Esophagus squamous epithelium (tissue), 5 donors: Measurements from ENCODE around the gene ANAPC16. TPM values are rescaled to one million over a fixed set of nuclear protein-coding genes. Genes with fewer than 3 reads are reported as not detected.
A peak's percentile ranks its signal among the peaks of the same experiment; 100 is the strongest.

Experiments used
- DNase-seq: peaks from one replicate; lab custom pipeline; 2025; lab: John Stamatoyannopoulos, UW
- H3K27ac ChIP-seq, 4 donors: fragments of 200-600 bp; sonication (generic); one replicate each; pipeline ENCODE4 v1.5.1; 2016 to 2019; ENCODE audit warnings: mild to moderate bottlenecking in 1 of 4
- H3K27me3 ChIP-seq, 4 donors: fragments of 200-600 bp; sonication (generic); 1 replicate in 3 of 4; 2 replicates in 1 of 4; pipeline versions ENCODE4 v1.5.1 to v1.6.0; 2017 to 2021; ENCODE audit warnings: antibody characterized with exemption in 1 of 4
- H3K36me3 ChIP-seq, 3 donors: fragments of 200-600 bp; sonication (generic); one replicate each; pipeline ENCODE4 v1.5.1; 2016 to 2019
- H3K4me1 ChIP-seq, 3 donors: fragments of 200-600 bp; sonication (generic); one replicate each; pipeline ENCODE4 v1.5.1; 2017 to 2019
- H3K4me3 ChIP-seq, 4 donors: fragments of 200-600 bp; sonication (generic); 1 replicate in 3 of 4; 2 replicates in 1 of 4; pipeline ENCODE4 v1.5.1; 2016 to 2019; ENCODE audit warnings: mild to moderate bottlenecking in 2 of 4, moderate library complexity in 1 of 4
- H3K9me3 ChIP-seq, 3 donors: fragments of 200-600 bp; sonication (generic); one replicate each; pipeline ENCODE4 v1.5.1; 2016 to 2019
- POLR2A ChIP-seq, 4 donors: fragments of 450-650 bp; IDR thresholded peaks; one replicate each; pipeline ENCODE4 v1.6.1; 2017; ENCODE audit warnings: antibody characterized with exemption in 4 of 4, mild to moderate bottlenecking in 4 of 4, moderate library complexity in 3 of 4
- WGBS, 2 donors: methylation state at CpG; one replicate each; pipeline ENCODE4 v1.1.5; 2018; 5-methylcytosine and 5-hydroxymethylcytosine counted together
- intact Hi-C: fragments of 100-400 bp; cut with DNase I; formaldehyde crosslinking; loops from one replicate; pipeline ENCODE4 v1.15.0; 2022
- total RNA-seq, 4 donors: library from RNA; depleted of rRNA; stranded (reverse); fragments of >200 nt; gene quantifications; one replicate each; pipeline ENCODE4 v1.1.0, GENCODE V29; 2016
- TF ChIP-seq, protein P1 (sequence below), 6 experiments: fragments of 450-650 bp in 4 of 6; fragments of 200-600 bp in 2 of 6; sonication (generic) in 2 of 6; IDR thresholded peaks; one replicate each; pipeline ENCODE4 v1.5.1; 2016 to 2019; ENCODE audit warnings: antibody characterized with exemption in 6 of 6, mild to moderate bottlenecking in 4 of 6, moderate library complexity in 4 of 6
- donor health status: DM: yes; HTN: yes; CAD: no.

ANAPC16 gene
- total RNA-seq, 4 donors from 2014 or later = 34.2 to 104 (median 58.1) TPM

DNA sequence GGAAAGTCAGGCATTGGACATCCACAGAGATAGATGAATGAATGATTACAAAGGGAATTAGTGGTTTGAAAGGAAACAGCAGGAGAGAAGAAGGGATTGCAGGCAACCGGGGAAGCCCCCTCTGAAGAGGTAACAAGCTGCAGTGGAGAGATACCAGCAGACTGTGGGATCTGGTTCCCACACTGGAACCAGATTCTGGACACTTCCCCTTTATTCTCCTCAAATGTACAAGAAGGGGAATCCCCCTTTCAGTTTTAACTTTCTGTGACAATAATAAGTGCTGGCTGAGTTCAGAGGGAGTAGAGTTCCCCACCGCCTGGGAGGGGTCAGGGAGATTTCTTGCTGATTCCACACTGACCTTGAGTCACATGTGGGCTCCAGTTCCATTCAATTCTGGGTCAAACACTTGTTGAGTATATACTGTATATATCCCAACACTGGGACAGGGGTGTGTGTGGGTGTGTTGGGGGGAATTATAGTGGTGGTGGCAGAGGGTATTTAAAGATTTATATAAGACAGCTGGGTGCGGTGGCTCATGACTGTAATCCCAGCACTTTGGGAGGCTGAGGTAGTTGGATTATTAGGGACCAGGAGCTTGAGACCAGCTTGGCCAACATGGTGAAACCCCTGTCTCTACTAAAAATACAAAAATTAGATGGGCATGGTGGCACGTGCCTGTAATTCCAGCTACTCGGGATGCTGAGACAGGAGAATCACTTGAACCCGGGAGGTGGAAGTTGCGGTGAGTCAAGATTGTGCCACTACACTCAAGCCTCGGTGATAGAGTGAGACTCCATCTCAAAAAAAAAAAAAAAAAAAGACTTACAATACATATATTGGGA, 41.5 kb downstream of the ANAPC16 start:
- DNase-seq = no peak
- 54 to 70% methylated on average over 8 of the region's 8 CpGs for WGBS, 2 donors

DNA sequence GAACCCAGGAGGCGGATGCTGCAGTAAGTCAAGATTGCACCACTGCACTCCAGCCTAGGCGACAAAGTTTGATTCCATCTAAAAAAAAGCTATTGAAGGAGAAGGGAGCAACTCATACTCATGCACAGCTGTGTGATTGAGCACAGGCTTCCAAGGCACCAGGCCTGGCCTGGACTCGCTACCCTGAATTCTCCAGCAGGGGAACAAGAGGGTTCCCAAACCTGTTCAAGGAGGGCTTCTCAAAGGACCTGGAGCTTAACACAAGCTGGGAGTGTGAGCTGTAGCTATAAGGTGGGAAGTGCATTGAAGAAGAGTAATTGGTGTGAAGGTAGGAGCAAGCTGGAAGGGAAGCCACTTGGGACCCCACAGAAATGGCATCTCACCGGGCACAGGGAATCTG, 42.8 kb downstream of the ANAPC16 start:
- TF ChIP-seq POLR2A (IDR thresholded peaks at IDR 0.05) = no peak
- TF ChIP-seq, protein P1, sequence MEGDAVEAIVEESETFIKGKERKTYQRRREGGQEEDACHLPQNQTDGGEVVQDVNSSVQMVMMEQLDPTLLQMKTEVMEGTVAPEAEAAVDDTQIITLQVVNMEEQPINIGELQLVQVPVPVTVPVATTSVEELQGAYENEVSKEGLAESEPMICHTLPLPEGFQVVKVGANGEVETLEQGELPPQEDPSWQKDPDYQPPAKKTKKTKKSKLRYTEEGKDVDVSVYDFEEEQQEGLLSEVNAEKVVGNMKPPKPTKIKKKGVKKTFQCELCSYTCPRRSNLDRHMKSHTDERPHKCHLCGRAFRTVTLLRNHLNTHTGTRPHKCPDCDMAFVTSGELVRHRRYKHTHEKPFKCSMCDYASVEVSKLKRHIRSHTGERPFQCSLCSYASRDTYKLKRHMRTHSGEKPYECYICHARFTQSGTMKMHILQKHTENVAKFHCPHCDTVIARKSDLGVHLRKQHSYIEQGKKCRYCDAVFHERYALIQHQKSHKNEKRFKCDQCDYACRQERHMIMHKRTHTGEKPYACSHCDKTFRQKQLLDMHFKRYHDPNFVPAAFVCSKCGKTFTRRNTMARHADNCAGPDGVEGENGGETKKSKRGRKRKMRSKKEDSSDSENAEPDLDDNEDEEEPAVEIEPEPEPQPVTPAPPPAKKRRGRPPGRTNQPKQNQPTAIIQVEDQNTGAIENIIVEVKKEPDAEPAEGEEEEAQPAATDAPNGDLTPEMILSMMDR (IDR thresholded peaks at IDR 0.05) = no peak
- 92 to 98% methylated on average over 4 of the region's 4 CpGs for WGBS, 2 donors
- intact Hi-C loops = no loop called here

More for the DNA sequence above, 41.5 kb downstream of the ANAPC16 start:
- Histone ChIP-seq H3K9me3 (no peaks in the 10 kb centered on the region), H3K4me3 (no peak overlapping the region), H3K4me1 (peaks cover 66 to 97% (median 93%) of the 10 kb centered on the region in 3 donors), H3K27ac (peak overlapping the region; percentile 83 to 96 (median 90)), H3K27me3 (no peaks in the 10 kb centered on the region), H3K36me3 (no peaks in the 10 kb centered on the region)
- intact Hi-C loops = no loop called here
- TF ChIP-seq, protein P1 (IDR thresholded peaks at IDR 0.05) = no peak
- TF ChIP-seq POLR2A (IDR thresholded peaks at IDR 0.05) = peak in 1 of 4 donors; percentile 41

DNA sequence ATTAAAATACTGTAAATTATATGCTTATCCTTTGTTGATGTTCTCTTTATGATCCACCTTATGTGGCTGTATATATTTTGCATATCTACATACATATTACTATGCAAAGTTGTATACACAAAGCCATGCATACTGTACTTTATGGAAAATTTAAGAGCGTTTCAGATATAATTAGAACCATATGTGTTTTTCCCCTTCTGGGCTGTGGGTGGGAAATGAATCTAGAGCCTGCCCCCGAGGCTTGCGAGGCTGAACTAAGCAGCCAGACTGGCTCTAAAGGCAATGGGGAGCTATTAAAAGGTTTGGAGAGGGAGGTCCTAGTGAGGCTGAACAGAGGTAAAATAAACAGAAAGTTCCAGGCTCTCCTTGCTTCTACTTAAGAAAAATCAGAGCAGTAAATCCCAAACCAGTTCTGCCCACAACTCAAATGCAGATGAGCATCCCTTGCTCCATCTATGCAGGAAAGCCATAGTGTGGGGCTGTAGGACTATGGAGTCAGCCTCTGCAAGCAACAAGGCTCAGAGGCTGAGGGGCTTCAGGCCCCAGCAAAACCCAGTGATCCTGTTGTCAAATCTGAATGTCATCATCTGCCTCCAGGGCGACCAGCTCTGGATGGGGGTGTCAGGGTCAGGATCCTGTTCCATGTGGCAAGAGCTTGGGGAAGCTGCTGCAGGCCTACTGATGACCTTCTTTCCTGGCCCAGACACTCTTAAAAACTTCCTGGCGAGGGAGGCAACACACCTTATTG, 43.9 kb downstream of the ANAPC16 start:
- DNase-seq = no peak
- Histone ChIP-seq H3K36me3 (no peaks in the 10 kb centered on the region), H3K27me3 (no peaks in the 10 kb centered on the region), H3K27ac (peak overlapping the region; percentile 86 to 96 (median 94)), H3K4me3 (no peak overlapping the region), H3K4me1 (peaks cover 61 to 97% (median 90%) of the 10 kb centered on the region in 3 donors), H3K9me3 (no peaks in the 10 kb centered on the region)
- TF ChIP-seq, protein P1 (IDR thresholded peaks at IDR 0.05) = no peak
- TF ChIP-seq POLR2A (IDR thresholded peaks at IDR 0.05) = no peak
- 44 to 62% methylated on average over 4 to 5 of the region's 5 CpGs for WGBS, 2 donors
- intact Hi-C loops = no loop called here

More for the DNA sequence above, 42.8 kb downstream of the ANAPC16 start:
- H3K27ac ChIP-seq = peak overlapping the region in 3 of 4 donors; percentile 72 to 96 (median 95)
- no peak for DNase-seq
- no peak overlapping the region for H3K4me3 ChIP-seq
- H3K27me3 ChIP-seq = no peaks in the 10 kb centered on the region
- H3K9me3 ChIP-seq = no peaks in the 10 kb centered on the region
- H3K4me1 ChIP-seq = peaks cover 67 to 97% (median 90%) of the 10 kb centered on the region in 3 donors
- H3K36me3 ChIP-seq = no peaks in the 10 kb centered on the region

DNA sequence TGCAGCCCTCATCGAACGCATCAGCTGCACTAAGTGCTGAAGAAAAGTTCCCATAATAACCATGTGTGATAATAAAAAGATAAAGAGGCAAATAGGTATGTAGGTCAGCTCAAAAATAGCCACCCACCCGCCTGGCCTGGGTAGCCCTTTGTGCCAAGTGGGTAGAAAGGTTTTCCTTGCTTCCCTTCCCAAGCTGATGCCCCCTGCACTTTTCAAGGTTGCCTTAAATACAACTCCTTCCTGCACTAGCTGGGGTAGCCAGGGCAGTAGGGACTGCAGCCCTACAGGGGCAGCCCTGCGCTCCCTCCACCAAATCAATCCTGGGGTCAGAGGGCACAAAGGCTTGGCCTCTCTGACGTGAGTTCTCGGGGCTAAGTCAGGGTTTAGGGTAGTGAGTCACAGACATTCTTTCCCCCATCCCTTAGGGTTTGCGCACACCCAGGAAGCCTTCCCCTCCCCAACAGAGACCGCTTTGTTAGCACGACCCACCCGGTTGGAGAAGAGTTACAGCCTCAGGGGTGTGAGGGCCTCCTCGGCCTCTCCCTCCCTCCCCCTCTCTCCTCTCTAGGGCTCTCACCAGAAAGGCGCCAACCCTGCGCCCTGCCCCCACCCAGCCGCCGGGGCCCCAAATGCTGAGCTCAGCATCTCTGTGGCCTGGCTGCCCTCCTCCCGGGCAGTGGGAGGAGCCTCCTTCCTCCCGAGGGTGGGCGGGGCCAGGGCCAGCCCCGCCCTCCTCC, 44.6 kb downstream of the ANAPC16 start:
- WGBS, 2 donors = 16 to 40% methylated on average over 10 to 11 of the region's 19 CpGs
- Histone ChIP-seq H3K27me3 (no peaks in the 10 kb centered on the region), H3K27ac (peak overlapping the region; percentile 86 to 96 (median 94)), H3K4me3 (peak overlapping the region; percentile 26 to 72 (median 49)), H3K36me3 (no peaks in the 10 kb centered on the region), H3K9me3 (no peaks in the 10 kb centered on the region), H3K4me1 (peaks cover 54 to 94% (median 82%) of the 10 kb centered on the region in 3 donors)
- TF ChIP-seq, protein P1 (IDR thresholded peaks at IDR 0.05) = no peak
- TF ChIP-seq POLR2A (IDR thresholded peaks at IDR 0.05) = peak in 2 of 4 donors; percentile 19 to 64
- intact Hi-C loops = no loop called here
- no peak for DNase-seq
